Measurements from ENCODE around the gene ZNF567. TPM values are rescaled to one million over a fixed set of nuclear protein-coding genes. Genes with fewer than 3 reads are reported as not detected.

The ZNF567 gene
- 1.3 TPM for polyA plus RNA-seq (2012; ENCODE audit: insufficient read length, low read depth)

DNA sequence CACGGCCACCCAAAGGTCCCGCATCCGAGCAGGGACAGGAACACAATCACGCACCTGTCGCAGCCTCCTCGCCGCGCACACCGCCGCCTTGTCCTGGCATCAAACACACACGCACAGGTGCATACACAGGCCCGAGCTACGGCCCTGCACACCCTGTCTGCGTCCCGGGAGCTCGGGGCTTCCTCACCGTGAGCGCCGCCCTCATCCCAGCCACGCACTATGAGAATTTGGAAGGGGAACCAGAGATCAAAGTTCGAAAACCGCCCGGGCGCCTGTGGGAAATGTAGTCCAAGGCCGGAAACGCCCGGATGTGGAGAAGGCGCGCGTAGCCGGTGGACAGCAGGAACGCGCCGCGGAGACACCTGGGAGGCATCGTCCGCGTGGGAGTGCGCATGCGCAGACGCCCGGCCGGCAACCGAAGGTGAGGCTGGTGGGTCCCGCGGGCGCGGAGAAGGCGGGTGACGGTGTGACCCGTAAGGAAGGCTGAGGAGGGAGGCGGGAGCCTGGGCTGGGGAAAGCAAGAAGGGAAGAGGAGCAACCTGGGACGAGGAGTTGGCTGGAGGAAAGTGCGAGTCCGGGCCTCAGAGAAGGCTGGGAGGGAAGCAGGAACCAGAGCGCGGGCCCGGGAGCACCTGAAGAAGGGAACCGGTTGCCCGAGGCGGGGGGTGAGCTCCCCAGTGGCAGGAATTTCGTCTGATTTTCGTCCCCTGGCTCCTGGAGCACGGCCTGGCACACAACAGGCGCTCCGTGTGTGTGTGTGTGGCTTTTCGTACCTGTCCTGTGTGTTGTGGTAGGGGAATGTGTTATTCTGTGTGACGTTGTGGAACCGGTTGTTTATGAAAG is at the start of gene ZNF567:
ZNF567 (plus strand) TSS at position 399 of the 843 bp plus-strand sequence. CDS start 7,256 bp downstream, outside the sequence.
- TF ChIP-seq POLR2AphosphoS5 (IDR thresholded peaks at IDR 0.05; ENCODE audit: low read depth, low read length) = peak; percentile 77; the same call in 1 of the 2 replicates
- TF ChIP-seq TAF1 (IDR thresholded peaks at IDR 0.05; ENCODE audit: borderline replicate concordance, insufficient read depth, low read length) = no peak
- peak; percentile 56; the same call in 1 of the 2 replicates for TF ChIP-seq SIN3A (IDR thresholded peaks at IDR 0.05; ENCODE audit: borderline replicate concordance, insufficient read depth, low read length)
- TF ChIP-seq FOXP2 (optimal IDR thresholded peaks at IDR 0.05; ENCODE audit: borderline replicate concordance, extremely low read depth, extremely low read length, insufficient read depth) = peak; percentile 7
- TF ChIP-seq, protein P1, sequence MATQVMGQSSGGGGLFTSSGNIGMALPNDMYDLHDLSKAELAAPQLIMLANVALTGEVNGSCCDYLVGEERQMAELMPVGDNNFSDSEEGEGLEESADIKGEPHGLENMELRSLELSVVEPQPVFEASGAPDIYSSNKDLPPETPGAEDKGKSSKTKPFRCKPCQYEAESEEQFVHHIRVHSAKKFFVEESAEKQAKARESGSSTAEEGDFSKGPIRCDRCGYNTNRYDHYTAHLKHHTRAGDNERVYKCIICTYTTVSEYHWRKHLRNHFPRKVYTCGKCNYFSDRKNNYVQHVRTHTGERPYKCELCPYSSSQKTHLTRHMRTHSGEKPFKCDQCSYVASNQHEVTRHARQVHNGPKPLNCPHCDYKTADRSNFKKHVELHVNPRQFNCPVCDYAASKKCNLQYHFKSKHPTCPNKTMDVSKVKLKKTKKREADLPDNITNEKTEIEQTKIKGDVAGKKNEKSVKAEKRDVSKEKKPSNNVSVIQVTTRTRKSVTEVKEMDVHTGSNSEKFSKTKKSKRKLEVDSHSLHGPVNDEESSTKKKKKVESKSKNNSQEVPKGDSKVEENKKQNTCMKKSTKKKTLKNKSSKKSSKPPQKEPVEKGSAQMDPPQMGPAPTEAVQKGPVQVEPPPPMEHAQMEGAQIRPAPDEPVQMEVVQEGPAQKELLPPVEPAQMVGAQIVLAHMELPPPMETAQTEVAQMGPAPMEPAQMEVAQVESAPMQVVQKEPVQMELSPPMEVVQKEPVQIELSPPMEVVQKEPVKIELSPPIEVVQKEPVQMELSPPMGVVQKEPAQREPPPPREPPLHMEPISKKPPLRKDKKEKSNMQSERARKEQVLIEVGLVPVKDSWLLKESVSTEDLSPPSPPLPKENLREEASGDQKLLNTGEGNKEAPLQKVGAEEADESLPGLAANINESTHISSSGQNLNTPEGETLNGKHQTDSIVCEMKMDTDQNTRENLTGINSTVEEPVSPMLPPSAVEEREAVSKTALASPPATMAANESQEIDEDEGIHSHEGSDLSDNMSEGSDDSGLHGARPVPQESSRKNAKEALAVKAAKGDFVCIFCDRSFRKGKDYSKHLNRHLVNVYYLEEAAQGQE (IDR thresholded peaks at IDR 0.05; ENCODE audit: insufficient read depth in 1 of 2, low read depth in 2 of 2, low read length in 2 of 2) = no peak

DNA sequence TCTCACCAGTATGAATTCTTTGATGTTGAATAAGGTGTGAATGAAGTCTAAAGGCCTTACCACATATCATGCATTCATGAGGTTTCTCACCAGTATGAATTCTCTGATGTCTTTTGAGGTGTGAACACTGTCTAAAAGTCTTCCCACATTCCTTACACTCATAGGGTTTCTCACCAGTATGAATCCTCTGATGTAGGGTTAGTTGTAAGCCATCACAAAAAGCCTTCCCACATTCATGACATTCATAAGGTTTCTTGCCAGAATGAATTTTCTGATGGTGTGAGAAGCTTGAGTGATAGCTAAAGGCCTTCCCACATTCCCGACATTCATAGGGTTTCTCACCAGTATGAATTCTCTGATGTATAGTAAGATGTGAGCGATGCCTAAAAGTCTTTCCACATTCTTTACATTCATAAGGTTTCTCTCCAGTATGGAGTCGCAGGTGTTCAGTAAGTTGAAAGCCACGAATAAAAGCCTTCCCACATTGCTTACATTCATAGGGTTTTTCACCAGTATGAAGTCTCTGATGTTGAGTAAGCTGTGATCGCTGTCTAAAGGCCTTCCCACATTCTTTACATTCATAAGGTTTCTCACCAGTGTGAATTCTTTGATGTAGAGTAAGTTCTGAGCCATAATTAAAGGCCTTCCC is 48.4 kb upstream of the ZNF567 start:
- TF ChIP-seq FOXP2 (optimal IDR thresholded peaks at IDR 0.05; ENCODE audit: borderline replicate concordance, extremely low read depth, extremely low read length, insufficient read depth) (no peak), TAF1 (IDR thresholded peaks at IDR 0.05; ENCODE audit: borderline replicate concordance, insufficient read depth, low read length) (no peak), POLR2AphosphoS5 (IDR thresholded peaks at IDR 0.05; ENCODE audit: low read depth, low read length) (no peak), SIN3A (IDR thresholded peaks at IDR 0.05; ENCODE audit: borderline replicate concordance, insufficient read depth, low read length) (no peak)
- TF ChIP-seq, protein P1 (IDR thresholded peaks at IDR 0.05; ENCODE audit: insufficient read depth in 1 of 2, low read depth in 2 of 2, low read length in 2 of 2) = no peak

DNA sequence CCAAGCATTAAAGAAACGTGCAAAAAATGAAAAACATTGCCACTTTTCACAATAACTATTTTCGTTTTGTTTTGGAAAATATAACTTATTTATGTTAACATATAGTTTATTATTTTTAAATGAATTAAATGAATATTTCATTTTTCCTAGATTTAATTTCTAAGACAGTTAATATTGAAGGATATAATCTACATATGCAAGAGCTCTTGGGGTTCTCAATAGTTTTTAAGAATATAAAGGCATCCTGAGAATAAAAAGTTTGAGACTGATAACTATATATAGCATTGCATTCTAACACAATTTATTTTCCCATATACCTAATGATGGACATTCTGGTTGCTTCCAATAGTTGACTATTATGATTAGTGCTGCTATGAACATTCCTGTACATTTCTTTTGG is 40.7 kb upstream of the ZNF567 start:
- TF ChIP-seq TAF1 (IDR thresholded peaks at IDR 0.05; ENCODE audit: borderline replicate concordance, insufficient read depth, low read length) = no peak
- TF ChIP-seq, protein P1 (IDR thresholded peaks at IDR 0.05; ENCODE audit: insufficient read depth in 1 of 2, low read depth in 2 of 2, low read length in 2 of 2) = no peak
- no peak for TF ChIP-seq SIN3A (IDR thresholded peaks at IDR 0.05; ENCODE audit: borderline replicate concordance, insufficient read depth, low read length)
- TF ChIP-seq POLR2AphosphoS5 (IDR thresholded peaks at IDR 0.05; ENCODE audit: low read depth, low read length) = no peak
- TF ChIP-seq FOXP2 (optimal IDR thresholded peaks at IDR 0.05; ENCODE audit: borderline replicate concordance, extremely low read depth, extremely low read length, insufficient read depth) = no peak

DNA sequence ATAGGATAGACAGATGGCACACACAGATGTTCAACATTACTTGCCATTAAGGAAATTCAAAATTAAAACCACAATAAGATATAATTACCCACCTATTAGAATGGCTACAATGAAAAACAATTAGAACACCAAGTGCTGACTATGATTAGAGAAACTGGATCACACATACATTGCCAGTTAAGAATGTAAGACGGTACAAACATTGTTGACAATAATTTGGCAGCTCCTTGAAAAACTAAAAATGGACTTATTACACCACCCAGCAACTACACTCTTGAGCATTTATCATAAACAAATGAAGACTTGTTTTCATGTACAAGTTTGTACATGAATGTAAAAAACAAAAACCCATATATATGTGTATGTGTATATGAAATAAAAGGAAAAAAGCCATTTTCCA is 34.5 kb upstream of the ZNF567 start:
- TF ChIP-seq POLR2AphosphoS5 (IDR thresholded peaks at IDR 0.05; ENCODE audit: low read depth, low read length) (no peak), SIN3A (IDR thresholded peaks at IDR 0.05; ENCODE audit: borderline replicate concordance, insufficient read depth, low read length) (no peak), TAF1 (IDR thresholded peaks at IDR 0.05; ENCODE audit: borderline replicate concordance, insufficient read depth, low read length) (no peak), FOXP2 (optimal IDR thresholded peaks at IDR 0.05; ENCODE audit: borderline replicate concordance, extremely low read depth, extremely low read length, insufficient read depth) (no peak)
- TF ChIP-seq, protein P1 (IDR thresholded peaks at IDR 0.05; ENCODE audit: insufficient read depth in 1 of 2, low read depth in 2 of 2, low read length in 2 of 2) = no peak
